Myocyte (in vitro differentiated cells): ENCODE measurements around the gene PHF19. TPM values are rescaled to one million over a fixed set of nuclear protein-coding genes. Genes with fewer than 3 reads are reported as not detected.

Source experiments
- DNase-seq: peaks from one replicate; pipeline ENCODE4 v3.0.0-alpha.2; 2012; ENCODE audit warnings: low read depth
- total RNA-seq: library from RNA; depleted of rRNA; stranded (reverse); fragments of >200 nt; gene quantifications from 2 replicates; pipeline ENCODE4 v1.2.3, GENCODE V29; 2014

The PHF19 gene
- total RNA-seq, 1 donor from 2014 or later, result 15.3 TPM

DNA sequence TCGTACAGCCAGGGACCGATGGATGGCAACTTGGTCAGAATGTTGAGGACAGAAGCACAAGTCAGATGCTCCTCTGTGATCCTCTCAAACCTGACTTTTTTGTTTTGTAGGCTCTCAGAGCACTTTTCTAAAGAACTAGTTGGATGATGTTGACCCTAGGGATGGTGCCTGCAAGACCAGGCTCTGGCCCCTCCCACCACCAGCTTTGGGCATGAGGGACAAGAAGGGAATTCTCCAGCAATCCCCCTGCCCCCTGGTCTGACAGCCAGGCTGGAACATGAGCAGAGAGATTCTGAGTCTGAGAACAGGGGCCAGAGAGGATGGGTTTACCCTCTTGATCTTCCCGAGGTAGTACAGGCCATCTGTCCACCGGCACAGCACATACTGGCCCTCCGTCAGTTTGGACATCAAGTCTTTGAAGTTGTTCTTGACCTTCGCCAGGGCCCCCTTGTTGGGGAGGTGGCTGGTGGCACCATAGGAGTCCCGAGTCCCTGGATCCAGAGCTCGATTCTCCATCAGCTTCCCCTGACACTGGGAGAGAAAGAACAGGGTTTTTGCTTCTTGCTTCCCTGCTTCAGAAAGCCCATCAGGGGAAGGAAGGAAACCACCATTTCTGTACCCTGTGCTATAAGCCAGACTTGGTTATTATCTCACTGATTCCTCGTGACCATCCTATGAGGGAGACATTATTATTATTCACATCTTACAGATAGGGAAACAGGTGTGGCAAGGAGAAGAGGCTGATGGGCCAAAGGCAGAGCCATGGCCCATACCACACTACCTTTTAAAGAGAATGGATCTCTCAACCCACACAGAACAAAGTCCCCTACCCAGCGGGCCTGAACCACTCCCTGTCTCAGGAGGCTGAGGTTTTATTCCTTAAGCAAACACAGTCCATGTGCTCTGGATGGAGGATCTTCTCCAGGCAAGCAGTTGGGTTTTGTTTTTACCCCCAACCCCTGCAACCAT is 2.5 kb downstream of the PHF19 start:
- DNase-seq, result no peak

DNA sequence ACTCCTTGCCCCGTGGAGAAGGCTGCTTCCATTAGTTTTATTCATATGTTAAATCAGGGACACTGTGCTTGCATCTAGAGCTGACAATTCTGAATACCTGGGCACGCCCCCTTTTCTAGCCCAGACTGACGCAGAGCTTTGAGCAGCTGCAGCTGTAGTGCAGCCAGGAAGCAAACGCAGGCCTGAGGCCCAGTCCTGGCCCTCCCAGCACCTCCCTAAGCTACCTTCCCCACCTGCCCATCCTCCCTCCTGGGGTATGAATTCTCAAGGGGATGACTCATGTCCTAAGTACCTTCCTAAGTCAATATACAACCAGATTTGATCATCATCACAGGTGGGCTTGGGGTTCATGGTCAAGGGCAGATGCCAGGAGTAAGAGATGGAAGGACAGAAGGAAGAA is 3.5 kb downstream of the PHF19 start:
- DNase-seq, result no peak

DNA sequence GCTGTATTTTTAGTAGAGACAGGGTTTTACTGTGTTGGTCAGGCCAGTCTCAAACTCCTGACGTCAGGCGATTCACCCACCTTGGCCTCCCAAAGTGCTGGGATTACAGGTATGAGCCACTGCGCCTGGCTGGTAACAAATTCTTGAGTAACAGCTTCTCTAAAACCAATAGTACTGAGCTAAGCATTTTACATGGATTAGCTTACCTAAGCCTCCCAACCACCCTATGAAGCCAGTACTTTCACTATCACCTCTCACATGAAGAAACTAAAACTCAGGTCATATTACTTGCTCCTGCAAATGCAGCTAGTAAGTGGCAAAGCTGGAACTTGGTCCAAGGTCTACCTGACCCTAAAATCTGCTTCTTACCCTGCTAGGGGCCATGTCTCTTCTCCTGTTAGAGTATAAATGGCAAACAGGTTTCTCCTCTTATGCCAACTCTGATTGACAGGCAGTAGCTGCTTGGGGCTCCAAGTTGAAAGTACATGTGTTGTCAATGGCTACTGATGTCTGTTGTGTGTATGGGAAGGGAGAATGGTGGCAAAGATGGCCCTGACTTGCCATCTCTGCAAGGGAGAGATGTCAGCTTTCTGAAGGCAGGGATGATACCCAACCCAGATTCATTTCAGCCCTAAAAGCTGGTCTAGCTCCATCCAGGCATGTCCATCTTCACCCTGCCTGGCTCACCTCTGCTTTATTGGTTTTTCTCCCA is 4.0 kb downstream of the PHF19 start:
- DNase-seq, result no peak

DNA sequence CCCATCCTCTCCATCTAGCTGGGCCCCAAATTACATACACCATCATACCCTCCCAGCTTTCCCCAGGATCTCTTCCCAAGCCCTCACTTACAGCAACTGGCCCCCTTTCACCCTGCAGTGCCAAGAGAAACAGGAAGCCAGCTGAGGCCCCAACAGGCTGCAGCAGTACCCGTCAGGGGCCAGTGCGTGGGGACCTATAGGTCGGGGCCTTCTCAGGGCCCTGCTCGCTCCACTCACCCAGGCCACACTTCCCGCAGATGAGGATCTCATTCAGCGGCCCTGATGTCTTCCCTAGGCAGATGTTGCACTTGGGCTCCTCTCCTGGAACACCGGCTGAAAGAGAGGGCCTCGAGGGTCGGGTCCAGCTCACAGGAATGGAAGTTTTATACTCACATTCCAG is 6.8 kb downstream of the PHF19 start:
- DNase-seq, result no peak

DNA sequence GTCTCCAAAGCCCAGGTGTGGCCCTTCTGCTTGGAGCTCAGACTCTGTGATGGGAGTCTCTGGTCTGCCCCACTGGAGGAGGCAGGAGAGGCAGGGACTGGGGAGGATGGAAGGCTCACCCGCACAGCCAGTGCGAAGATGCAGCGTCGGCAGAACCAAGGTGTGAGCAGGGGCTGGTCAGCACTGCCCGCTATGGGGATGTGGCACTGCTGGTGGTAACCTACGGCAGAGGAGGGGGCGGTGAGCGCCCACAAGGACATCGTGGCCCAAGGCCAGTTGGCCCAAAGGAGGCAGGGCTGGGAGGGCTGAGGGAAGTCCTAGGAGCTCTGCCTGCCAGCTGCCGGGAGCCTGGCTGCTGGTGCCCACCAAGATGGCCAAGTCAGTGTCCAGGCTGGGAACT is 7.3 kb downstream of the PHF19 start:
- no peak for DNase-seq

DNA sequence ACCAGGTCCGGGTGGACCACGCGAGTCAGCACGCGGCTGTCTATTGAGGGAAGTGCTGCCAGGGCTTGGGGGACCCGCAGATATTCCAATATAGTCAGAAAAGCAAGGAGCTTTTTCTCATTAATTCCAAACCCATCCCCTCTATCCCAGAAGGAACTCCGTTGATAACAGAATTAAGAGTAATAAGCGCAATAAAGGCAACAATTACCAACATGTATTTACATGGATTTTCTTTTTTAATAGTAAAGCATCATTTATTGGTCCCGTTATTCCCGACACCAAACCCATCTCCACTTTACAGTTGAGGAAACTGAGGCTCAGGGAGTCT is 7.7 kb downstream of the PHF19 start:
- DNase-seq, result no peak

DNA sequence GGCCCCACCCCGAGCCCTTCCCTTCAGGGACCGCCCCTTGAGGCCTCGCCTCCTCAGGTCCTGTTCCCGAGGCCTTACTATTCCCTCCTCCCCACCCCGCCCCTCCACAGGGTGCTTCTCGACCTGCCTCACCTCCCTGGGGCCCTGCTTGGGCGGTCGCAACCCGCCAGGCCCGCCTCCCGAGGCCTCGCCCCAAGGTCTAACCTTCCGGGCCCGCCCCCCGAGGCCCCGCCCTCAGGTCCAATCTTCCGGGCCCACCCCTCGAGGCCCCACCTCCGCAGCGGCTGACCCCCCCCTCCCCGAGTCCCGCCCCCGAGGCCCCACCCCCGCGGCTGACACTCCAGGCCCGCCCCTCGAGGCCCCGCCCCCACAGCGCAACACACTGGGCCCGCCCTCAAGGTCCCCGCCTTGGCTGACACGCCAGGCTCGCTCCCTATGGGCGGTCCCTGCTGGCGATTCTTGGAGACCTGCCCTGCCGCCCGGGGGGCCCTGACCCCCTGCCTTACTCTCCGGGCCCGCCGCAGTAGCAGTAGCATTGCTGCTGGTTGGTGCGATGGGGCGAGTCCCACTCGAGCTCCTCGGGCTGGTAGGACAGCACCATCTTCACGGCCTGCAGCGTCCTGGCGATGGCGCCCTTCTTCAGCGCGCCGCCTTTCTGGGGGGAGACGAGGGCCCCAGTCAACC is 8.2 kb downstream of the PHF19 start:
- DNase-seq, result peak; percentile 93

DNA sequence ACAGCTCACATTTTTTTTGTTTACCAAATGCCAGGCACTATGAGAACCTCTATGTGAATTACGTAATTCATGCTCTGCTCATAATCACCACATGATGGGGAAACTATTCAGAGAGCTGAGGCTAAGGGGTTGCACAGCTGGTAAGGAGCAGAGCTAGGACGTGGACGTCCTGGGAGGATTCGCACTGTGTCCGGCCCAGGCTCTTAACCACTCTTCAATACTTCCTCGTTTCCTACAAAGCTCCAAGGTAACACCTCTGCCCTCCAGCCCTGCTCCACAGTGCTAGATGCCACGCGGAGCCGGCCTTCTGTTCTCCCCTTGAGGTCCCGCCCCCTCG is 8.7 kb downstream of the PHF19 start:
- DNase-seq, result no peak

DNA sequence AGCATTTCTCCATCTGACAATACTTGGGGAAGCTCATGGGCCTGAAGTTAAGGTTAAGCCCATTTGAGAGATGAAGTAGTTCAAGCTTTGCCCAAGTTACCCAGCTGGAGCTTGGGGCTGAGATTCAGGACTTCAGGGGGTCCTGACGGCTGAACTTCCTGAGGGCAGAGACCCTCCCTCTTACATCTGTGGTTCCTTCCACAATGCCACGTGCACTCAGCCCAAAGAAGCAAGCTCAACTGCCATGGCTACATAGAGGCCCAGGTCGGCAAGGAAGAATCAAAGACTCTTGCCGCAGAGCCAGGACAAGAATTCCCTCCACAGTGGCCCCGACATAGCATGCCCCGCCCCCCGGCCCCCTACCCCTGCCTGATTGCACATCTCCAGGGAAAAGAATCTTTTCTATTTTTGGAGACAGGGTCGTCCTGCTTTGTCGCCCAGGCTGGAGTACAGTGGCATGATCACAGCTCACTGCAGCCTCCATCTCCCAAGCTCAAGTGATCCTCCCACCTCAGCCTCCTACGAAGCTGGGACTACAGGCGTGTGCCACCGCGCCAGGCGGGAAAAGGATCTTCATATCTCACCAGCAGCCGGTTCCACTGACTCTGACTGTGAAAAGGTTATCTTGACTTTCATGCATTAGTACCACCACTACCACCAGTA is 9.2 kb downstream of the PHF19 start:
- DNase-seq, result no peak

DNA sequence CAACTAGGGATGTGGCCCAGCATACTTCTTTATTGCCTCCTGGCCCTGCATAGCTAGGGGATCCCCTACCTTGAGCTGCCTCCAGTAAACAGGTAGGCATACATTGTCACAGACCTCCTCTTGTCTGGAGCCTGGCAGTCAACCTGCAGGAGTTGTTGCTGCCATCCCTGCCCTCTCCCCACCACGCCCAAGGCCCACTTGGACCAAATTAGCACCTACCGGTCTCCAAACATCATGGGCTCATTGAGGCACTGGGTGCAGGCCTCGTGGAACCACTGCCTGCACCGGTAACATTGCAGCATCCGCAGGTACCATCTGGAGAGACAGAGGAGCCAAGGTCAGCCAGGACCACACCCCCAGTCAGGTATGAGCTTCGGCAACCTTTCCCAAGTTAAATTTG is 10.3 kb downstream of the PHF19 start:
- no peak for DNase-seq

DNA sequence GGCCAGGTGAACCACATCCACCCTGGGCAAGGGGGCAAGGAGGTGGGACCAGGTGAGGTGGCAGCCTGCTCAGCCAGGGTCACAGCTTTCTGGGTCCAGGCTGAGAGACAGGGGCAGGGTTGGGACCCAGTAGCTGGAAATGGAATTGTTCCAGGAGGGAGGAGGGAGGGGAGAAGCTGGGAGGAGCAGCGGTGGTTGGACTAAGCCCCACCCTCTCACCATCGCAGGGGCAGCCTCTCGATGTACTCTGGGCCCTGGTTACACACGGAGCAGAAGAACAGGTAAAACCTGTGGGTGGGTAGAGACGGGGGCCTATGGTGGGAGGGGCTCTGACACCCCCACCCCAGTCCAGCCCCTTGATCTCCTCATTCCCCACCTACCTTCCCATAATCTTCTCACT is 11.2 kb downstream of the PHF19 start:
- DNase-seq, result no peak

DNA sequence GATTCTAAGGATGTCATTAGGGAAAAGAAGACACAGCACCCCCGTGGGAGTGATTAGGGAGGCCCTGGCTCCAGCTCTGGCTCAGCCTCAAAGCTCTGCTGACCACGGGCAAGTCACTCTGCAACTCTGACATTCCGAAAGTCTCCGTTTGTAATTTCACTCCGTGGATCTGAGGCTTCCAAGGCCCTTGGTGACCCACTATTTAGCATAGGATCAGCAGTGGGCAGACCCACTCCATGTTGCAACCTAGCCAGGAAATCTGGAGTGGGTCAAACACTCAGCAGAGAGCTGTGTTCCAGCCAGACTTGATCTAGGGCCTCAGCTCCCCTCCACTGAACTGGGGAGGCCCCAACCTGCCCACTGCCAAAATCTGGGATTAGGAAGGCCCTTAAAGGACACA is 11.8 kb downstream of the PHF19 start:
- no peak for DNase-seq

DNA sequence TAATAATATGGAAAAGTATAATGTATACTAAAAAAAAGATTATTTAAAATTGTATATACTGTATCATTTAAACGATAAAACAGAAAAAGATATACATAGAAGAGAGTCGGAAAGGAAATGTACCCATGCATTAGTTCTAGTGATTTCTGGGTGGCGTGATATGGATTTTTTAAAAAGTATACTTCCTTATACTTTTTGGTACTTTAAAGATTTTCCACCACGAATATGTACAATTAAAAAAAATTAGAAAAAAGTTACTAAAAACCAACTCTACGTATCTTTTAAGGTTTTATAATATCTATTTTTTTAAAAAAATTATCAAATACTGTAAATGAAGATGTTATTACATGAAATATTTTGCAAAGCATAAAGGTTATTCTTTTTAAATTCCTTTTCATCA is 12.3 kb downstream of the PHF19 start:
- DNase-seq, result no peak

DNA sequence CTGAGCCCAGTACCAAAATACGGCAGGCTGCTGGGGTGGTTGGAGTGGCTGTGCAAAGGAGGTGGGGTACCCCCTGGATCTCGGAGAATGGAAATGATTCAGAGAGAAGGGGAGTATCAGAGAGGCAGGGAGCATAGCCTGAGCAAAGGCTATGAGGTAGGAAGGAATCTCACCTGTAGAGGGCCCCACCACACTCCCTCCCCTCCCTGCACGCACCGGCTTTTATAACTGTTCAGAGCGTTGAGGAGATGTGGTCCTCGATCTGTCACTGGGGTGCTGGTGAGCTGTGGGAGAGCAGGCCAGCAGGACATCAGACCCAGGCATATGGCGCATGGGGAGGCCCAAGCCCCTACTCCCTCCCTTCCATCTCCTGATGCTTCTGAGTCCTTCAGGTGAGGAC is 13.2 kb downstream of the PHF19 start:
- DNase-seq, result no peak

DNA sequence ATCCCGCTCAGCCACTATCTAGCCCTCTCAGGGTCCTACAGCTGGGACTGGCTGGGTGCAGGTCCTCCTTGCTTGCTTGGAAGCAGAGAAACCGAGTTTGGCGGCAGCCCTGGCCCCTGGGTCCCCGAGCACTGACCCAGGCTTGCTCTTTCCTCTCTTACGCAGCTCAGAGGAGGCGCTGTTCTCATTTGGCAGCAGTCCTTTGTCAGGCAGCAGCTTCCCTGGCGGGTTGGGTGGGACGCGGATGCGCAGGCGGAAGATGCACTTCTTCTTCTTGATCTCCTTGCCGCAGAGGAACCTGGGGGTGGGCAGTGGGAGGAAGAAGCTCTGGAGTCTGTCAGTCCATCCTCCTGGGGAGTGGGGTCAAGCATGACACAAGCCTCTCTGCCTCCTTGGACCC is 14.5 kb downstream of the PHF19 start:
- DNase-seq, result no peak

DNA sequence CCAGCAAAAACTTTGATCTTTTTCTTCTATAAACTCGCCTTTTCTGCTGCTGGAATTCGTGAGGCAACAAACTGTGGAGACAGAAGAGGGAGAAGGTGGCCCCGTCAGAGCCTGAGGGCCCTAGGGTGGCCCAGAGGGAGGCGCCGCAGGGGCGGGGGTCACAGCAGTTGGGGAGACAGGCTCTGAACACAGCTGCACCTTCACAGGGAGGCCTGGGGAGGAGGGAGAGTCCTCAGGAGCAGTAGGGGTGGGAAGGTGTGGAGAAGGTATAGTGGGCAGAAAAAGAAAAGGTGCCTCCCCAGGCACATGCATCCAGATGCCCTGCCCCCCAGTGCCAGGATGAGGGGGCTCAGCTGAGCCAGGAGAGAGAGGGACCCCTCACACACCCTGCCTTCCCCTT is 15.1 kb downstream of the PHF19 start:
- DNase-seq, result no peak

DNA sequence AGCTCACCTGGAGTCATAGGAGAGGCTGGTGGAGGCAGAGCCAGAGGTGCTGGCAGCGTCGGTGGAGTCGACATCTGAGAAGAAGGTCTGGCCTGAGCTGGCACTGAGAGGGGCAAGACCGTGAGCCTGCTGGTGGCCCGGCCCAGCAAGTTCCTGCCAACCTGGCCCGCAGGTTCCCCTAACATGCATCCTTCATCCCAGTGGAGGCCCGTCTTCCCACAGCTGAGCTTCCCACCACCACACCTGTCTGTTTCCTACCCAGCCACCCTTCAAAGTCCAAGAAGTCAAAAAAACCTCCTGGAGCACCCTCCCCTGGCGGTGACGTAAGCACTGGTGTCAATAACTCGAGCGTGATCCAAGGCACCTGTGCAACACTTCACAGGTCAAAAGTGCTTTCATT is 16.9 kb downstream of the PHF19 start:
- no peak for DNase-seq

DNA sequence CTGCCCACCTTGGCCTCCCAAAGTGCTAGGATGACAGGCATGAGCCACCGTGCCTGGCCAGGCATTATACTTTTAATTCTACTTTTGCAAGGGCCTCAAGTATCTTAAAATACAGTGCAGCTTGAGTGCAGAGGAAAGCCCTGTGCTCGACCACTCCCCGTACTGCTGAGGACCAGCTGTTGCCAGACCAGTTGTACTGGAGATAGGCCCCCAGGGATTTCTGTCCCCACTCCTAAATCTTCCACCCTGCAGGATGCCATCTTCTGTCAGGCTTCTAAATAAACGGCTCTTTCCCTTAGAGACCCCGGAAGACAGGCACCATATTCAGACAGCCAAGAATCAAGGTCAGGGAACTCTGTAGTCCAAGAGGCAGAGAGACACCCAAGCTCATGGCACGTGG is 17.6 kb downstream of the PHF19 start:
- DNase-seq, result peak; percentile 76

DNA sequence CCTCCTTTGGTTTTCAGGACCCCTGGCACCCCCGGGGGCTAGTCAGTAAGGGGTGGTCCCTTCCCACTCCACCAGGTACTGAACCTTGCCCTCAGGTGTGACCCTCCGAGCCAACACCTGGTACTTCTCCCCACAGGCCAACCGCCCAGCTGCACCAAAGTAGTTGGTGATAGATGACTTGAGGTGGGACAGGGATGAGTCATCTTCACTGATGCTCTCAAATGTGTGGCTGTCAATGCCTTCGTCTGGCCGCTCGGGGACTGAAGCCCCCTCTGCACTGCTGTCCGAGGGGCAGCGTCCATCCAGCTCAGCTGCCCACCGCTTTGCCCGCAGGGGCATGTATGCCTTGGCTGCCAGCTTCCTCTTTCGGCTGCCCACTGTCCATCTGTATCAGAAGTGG is 19.1 kb downstream of the PHF19 start:
- DNase-seq, result no peak

DNA sequence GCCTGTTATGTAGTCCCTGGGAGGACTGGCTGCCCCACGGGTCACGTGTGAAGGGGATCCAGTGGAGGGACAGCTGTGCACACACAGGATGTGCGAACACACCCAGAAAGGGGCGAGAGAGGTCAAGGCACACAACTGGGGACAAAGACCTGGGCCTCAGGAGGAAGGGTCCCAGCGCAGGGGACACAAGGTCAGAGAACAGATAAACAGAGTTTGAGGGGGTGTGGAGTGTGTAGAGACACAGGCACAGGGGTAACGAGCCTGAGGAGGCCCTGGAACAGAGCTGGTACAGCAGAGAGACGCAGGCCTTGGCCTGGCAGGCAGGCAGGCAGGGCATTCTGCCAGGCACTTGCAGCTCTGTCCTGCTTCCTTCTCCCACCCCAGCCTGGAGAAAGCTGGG is 19.5 kb downstream of the PHF19 start:
- no peak for DNase-seq

DNA sequence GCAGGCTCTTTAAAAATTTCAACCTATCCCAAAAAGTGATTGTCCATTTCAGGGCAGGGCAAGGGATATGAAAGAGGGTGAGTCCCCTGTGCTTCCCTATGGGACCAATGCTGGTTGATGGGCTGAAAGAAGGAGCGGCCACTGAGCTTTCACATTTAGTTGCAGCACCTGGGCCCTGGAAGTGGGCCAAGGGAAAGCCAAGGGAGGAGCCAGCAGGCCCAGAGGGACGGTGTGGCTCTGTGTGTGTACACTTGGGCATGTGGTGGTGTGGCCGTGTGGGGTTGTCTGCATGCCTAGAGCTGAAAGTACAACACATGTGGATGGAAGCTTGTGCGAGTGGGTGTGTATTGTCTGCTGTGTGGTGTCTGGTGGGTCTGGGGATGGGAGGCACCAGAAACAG is 20.3 kb downstream of the PHF19 start:
- no peak for DNase-seq
